Panc1 (cell line): Measurements from ENCODE around the gene SBK1. TPM values are rescaled to one million over a fixed set of nuclear protein-coding genes. Genes with fewer than 3 reads are reported as not detected.

Experiments
- ATAC-seq: fragments of 200-7000 bp; cut with Tn5 transposase; 2 replicates; pipeline ENCODE4 v1.9.1; 2020; ENCODE audit warnings: mild to moderate bottlenecking, moderate library complexity
- BruUV-seq: library from RNA; stranded (reverse); fragments of 400-500 nt; replicated peaks from 2 replicates; lab custom pipeline; 2021; lab: Mats Ljungman, UMichigan
- CTCF ChIA-PET: fragments of 300-600 bp; sonication (Branson Sonifier 250); formaldehyde crosslinking; loops from one replicate; lab custom pipeline; 2022; ENCODE audit warnings: antibody characterized with exemption; lab: Charles Lee
- POLR2A ChIA-PET: fragments of 300-600 bp; sonication (Branson Sonifier 250); formaldehyde crosslinking; loops from one replicate; lab custom pipeline; 2022; ENCODE audit warnings: antibody characterized with exemption; lab: Charles Lee
- DNase-seq: peaks from one replicate; pipeline ENCODE4 v3.0.0-alpha.2; 2010; ENCODE audit warnings: low read depth, low spot score
- H3K27ac ChIP-seq: 2 replicates; pipeline ENCODE4 v1.5.1; 2011; ENCODE audit warnings: mild to moderate bottlenecking, low read length, inconsistent platforms
- H3K27me3 ChIP-seq: fragments of 200-500 bp; sonication (Bioruptor generic); 2 replicates; pipeline ENCODE4 v1.6.0; 2014; ENCODE audit warnings: low read length, inconsistent platforms; ENCODE audit not compliant: control insufficient read depth, insufficient read depth
- H3K36me3 ChIP-seq: fragments of 200-500 bp; sonication (Bioruptor generic); 2 replicates; pipeline ENCODE4 v1.5.1; 2014; ENCODE audit warnings: inconsistent platforms, mild to moderate bottlenecking, low read length, moderate library complexity; ENCODE audit not compliant: control insufficient read depth, insufficient read depth
- H3K4me1 ChIP-seq: 2 replicates; pipeline ENCODE4 v1.5.1; 2011; ENCODE audit warnings: inconsistent platforms, mild to moderate bottlenecking, low read length, moderate library complexity; ENCODE audit not compliant: control insufficient read depth, insufficient read depth
- H3K4me3 ChIP-seq, 2 experiments: 2 replicates each; pipeline ENCODE4 v1.5.1; 2011 to 2012; ENCODE audit warnings: low read depth in 2 of 2, low read length in 2 of 2, mild to moderate bottlenecking in 2 of 2, inconsistent platforms in 1 of 2, moderate library complexity in 1 of 2
- H3K9me3 ChIP-seq: fragments of 200-500 bp; sonication (Bioruptor generic); 2 replicates; pipeline ENCODE4 v1.5.1; 2014; ENCODE audit warnings: low read depth, mild to moderate bottlenecking, inconsistent platforms, low read length, moderate library complexity; ENCODE audit not compliant: control insufficient read depth, insufficient read depth
- POLR2AphosphoS5 ChIP-seq: IDR thresholded peaks from 2 replicates; pipeline ENCODE4 v1.6.1; 2012; ENCODE audit warnings: mild to moderate bottlenecking, low read depth, low read length, moderate library complexity
- SIN3A ChIP-seq: IDR thresholded peaks from 2 replicates; pipeline ENCODE4 v1.6.1; 2012; ENCODE audit warnings: low read depth, mild to moderate bottlenecking, low read length, moderate library complexity, borderline replicate concordance; ENCODE audit not compliant: insufficient read depth
- TCF7L2 ChIP-seq: IDR thresholded peaks from 2 replicates; pipeline ENCODE4 v1.6.1; 2011; ENCODE audit warnings: mild to moderate bottlenecking, low read depth, low read length, inconsistent platforms
- in situ Hi-C: cut with HindIII; loops from 2 replicates; pipeline ENCODE4 v1.10.0; 2016; ENCODE audit warnings: low sequenced_read_pairs, low pct_unique_long_range_greater_than_20kb
- intact Hi-C: fragments of 100-400 bp; cut with micrococcal nuclease; formaldehyde crosslinking; loops from one replicate; pipeline ENCODE4 v1.10.0; 2022; ENCODE audit not compliant: unreplicated experiment
- total RNA-seq: library from RNA; stranded (reverse); gene quantifications from one replicate; pipeline ENCODE4 v1.2.1, GENCODE V29; 2021; ENCODE audit not compliant: unreplicated experiment
- TF ChIP-seq, protein P1 (sequence below), 2 experiments: IDR thresholded peaks; 2 replicates each; pipeline ENCODE4 v1.6.1; 2011 to 2012; ENCODE audit warnings: low read depth in 2 of 2, control low read depth in 1 of 2, low read length in 1 of 2, mild to moderate bottlenecking in 1 of 2, moderate library complexity in 1 of 2; ENCODE audit not compliant: insufficient read depth in 1 of 2
- TF ChIP-seq, protein P2 (sequence below): fragments of 450-650 bp; IDR thresholded peaks from 2 replicates; pipeline ENCODE4 v1.5.1; 2017; ENCODE audit warnings: mild to moderate bottlenecking

The SBK1 gene
- total RNA-seq, 1 experiment from 2014 or later, result 2.4 TPM

DNA sequence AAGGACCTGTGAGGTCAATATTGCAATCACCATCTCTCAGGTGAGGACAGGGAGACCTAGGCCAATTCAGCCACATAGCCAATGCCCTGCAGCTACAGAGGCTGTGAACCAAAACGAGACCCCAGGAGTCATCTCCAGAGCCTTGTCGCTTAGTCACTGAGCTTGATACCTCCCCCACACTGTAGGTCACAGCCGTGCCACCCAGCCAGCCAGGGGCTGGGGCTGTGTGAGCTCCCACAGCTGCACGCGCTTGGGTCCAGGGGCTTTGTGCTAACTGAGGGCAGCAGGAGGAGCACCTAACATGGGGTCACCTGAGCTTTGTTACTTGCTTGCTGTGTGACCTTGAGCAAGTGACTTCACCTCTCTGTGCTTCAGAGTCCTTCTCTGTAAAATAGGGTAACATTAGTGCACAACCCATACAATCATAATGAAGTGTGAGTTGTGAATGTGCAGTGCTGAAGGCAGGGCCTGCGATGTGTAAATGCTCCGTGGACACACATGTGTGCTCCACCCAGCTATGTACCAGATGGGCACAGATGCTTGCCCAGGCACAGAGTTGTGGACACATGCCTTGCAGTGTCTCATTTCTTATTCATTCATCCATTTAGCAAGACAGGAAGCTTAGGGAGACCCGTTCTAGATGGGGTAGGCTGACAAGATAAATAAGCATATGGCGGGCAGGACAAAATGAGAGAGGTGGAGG is 25.9 kb downstream of the SBK1 start:
- H3K4me1 ChIP-seq, result no peaks in the 10 kb centered on the region
- BruUV-seq, result no TSS peak
- no peak overlapping the region for H3K27ac ChIP-seq
- intact Hi-C loops (no loop called here), in situ Hi-C loops (no loop called here)
- no peak overlapping the region for H3K4me3 ChIP-seq
- no peaks in the 10 kb centered on the region for H3K9me3 ChIP-seq
- DNase-seq (no peak), ATAC-seq (no peak)
- H3K27me3 ChIP-seq, result no peaks in the 10 kb centered on the region
- H3K36me3 ChIP-seq, result no peaks in the 10 kb centered on the region
- ChIA-PET POLR2A (no interaction called here), CTCF (no interaction called here)
- TF ChIP-seq, protein P1, sequence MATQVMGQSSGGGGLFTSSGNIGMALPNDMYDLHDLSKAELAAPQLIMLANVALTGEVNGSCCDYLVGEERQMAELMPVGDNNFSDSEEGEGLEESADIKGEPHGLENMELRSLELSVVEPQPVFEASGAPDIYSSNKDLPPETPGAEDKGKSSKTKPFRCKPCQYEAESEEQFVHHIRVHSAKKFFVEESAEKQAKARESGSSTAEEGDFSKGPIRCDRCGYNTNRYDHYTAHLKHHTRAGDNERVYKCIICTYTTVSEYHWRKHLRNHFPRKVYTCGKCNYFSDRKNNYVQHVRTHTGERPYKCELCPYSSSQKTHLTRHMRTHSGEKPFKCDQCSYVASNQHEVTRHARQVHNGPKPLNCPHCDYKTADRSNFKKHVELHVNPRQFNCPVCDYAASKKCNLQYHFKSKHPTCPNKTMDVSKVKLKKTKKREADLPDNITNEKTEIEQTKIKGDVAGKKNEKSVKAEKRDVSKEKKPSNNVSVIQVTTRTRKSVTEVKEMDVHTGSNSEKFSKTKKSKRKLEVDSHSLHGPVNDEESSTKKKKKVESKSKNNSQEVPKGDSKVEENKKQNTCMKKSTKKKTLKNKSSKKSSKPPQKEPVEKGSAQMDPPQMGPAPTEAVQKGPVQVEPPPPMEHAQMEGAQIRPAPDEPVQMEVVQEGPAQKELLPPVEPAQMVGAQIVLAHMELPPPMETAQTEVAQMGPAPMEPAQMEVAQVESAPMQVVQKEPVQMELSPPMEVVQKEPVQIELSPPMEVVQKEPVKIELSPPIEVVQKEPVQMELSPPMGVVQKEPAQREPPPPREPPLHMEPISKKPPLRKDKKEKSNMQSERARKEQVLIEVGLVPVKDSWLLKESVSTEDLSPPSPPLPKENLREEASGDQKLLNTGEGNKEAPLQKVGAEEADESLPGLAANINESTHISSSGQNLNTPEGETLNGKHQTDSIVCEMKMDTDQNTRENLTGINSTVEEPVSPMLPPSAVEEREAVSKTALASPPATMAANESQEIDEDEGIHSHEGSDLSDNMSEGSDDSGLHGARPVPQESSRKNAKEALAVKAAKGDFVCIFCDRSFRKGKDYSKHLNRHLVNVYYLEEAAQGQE (IDR thresholded peaks at IDR 0.05; ENCODE audit: insufficient read depth in 1 of 2, low read depth in 2 of 2, low read length in 1 of 2), result no peak
- TF ChIP-seq POLR2AphosphoS5 (no peak), TCF7L2 (no peak), SIN3A (no peak)
- TF ChIP-seq, protein P2, sequence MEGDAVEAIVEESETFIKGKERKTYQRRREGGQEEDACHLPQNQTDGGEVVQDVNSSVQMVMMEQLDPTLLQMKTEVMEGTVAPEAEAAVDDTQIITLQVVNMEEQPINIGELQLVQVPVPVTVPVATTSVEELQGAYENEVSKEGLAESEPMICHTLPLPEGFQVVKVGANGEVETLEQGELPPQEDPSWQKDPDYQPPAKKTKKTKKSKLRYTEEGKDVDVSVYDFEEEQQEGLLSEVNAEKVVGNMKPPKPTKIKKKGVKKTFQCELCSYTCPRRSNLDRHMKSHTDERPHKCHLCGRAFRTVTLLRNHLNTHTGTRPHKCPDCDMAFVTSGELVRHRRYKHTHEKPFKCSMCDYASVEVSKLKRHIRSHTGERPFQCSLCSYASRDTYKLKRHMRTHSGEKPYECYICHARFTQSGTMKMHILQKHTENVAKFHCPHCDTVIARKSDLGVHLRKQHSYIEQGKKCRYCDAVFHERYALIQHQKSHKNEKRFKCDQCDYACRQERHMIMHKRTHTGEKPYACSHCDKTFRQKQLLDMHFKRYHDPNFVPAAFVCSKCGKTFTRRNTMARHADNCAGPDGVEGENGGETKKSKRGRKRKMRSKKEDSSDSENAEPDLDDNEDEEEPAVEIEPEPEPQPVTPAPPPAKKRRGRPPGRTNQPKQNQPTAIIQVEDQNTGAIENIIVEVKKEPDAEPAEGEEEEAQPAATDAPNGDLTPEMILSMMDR, result no peak

DNA sequence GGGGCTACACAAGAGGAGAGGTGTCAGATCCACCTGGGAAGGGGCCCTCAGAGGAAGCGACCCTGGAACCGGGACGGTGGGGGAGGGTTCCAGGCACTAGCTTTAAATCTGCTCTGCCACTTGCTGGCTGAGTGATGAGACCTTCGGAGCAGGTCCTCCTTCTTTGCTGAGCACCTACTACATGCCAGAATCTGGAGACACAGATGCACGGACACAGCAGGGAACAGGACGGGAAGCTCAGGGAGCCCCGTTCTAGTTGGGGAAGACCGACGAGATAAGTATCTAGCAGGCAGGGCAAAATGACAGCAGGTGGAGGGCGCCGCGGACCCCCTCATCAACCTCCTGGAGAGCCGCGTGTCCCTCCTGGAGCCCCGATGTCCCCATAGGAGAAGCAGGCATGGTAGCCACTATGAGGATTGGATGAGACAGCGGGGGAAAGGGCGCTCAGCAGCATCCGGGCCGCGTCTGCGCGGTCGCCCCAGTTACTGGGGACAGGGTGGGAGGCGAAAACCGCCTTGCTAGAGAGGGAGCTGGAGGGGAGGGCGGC is 27.2 kb downstream of the SBK1 start:
- no peak overlapping the region for H3K27ac ChIP-seq
- H3K4me1 ChIP-seq, result peaks cover 5% of the 10 kb centered on the region; the same call in 1 of the 2 replicates
- ChIA-PET CTCF (no interaction called here), POLR2A (interaction anchor here (0.5 kb wide), 1 partner anchor 40 kb away, joined by 3 read pairs; no protein-coding TSS in a partner anchor)
- in situ Hi-C loops, result no loop called here
- no peaks in the 10 kb centered on the region for H3K27me3 ChIP-seq
- no peak for DNase-seq
- H3K36me3 ChIP-seq, result no peaks in the 10 kb centered on the region
- BruUV-seq, result no TSS peak
- no peak overlapping the region for H3K4me3 ChIP-seq
- no peak for ATAC-seq
- TF ChIP-seq POLR2AphosphoS5, result no peak
- TF ChIP-seq, protein P2, result no peak
- no peak for TF ChIP-seq SIN3A
- no peak for TF ChIP-seq TCF7L2
- TF ChIP-seq, protein P1 (IDR thresholded peaks at IDR 0.05; ENCODE audit: insufficient read depth in 1 of 2, low read depth in 2 of 2, low read length in 1 of 2), result no peak
- intact Hi-C loops, result no loop called here
- H3K9me3 ChIP-seq, result no peaks in the 10 kb centered on the region
